Neural crest cell (in vitro differentiated cells): ENCODE results near the gene PIGS. TPM values are rescaled to one million over a fixed set of nuclear protein-coding genes. Genes with fewer than 3 reads are reported as not detected.

Source experiments
- DNase-seq: peaks from one replicate; pipeline ENCODE4 v3.0.0; 2021; ENCODE audit warnings: low read depth, mixed read lengths, low spot score
- H3K27ac Mint-ChIP-seq: one replicate; pipeline ENCODE4 v1.8.0; 2021; ENCODE audit warnings: mild to moderate bottlenecking, mixed read lengths; ENCODE audit not compliant: unreplicated experiment
- H3K27me3 Mint-ChIP-seq: 2 replicates; pipeline ENCODE4 v1.8.0; 2021; ENCODE audit warnings: low read depth, mild to moderate bottlenecking, mixed read lengths
- H3K36me3 Mint-ChIP-seq: 2 replicates; pipeline ENCODE4 v1.8.0; 2021; ENCODE audit warnings: low read depth, mild to moderate bottlenecking, mixed read lengths
- H3K4me1 Mint-ChIP-seq: 2 replicates; pipeline ENCODE4 v1.8.0; 2021; ENCODE audit warnings: mixed read lengths
- H3K4me3 Mint-ChIP-seq: one replicate; pipeline ENCODE4 v1.8.0; 2021; ENCODE audit warnings: mild to moderate bottlenecking, mixed read lengths
- H3K9me3 Mint-ChIP-seq: 2 replicates; pipeline ENCODE4 v1.8.0; 2021; ENCODE audit warnings: mixed read lengths
- CTCF ChIP-seq: fragments of 200-600 bp; sonication (generic); conservative IDR thresholded peaks from 2 replicates; pipeline ENCODE4 v1.5.0; 2021; ENCODE audit warnings: antibody characterized with exemption, mild to moderate bottlenecking
- total RNA-seq: library from RNA; stranded (reverse); gene quantifications from 2 replicates; pipeline ENCODE4 v1.2.1, GENCODE V29; 2021

PIGS gene
- total RNA-seq, 1 donor from 2014 or later, result 63.5 TPM

DNA sequence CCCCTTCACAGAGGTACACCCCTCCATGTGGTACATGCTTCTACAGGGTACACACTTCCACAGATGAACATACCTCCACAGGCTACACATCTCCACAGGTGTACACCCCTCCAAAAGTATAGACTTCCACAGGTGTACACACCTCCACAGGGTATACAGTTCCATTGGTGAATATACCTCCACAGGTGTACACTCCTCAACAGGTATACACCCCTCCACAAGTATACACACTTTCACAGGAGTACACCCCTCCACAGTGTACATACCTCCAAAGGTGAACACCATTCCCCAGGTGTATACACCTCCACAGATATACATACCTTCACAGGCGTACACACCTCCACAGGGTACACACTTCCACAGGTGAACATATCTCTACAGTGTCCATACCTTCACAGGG, 55.8 kb downstream of the PIGS start:
- H3K27me3 Mint-ChIP-seq, result peaks cover 34% of the 10 kb centered on the region
- H3K36me3 Mint-ChIP-seq, result no peaks in the 10 kb centered on the region
- no peak for DNase-seq
- no peak overlapping the region for H3K27ac Mint-ChIP-seq
- H3K4me1 Mint-ChIP-seq, result no peaks in the 10 kb centered on the region
- H3K4me3 Mint-ChIP-seq, result no peak overlapping the region
- no peaks in the 10 kb centered on the region for H3K9me3 Mint-ChIP-seq
- no peak for TF ChIP-seq CTCF

GRCh38 chr17:28514561-28515002, 56.7 kb downstream of the PIGS start:
- no peak overlapping the region for H3K27ac Mint-ChIP-seq
- H3K4me3 Mint-ChIP-seq, result no peak overlapping the region
- no peaks in the 10 kb centered on the region for H3K4me1 Mint-ChIP-seq
- no peaks in the 10 kb centered on the region for H3K36me3 Mint-ChIP-seq
- TF ChIP-seq CTCF, result no peak
- no peak for DNase-seq
- H3K9me3 Mint-ChIP-seq, result no peaks in the 10 kb centered on the region
- peaks cover 44% of the 10 kb centered on the region for H3K27me3 Mint-ChIP-seq

DNA sequence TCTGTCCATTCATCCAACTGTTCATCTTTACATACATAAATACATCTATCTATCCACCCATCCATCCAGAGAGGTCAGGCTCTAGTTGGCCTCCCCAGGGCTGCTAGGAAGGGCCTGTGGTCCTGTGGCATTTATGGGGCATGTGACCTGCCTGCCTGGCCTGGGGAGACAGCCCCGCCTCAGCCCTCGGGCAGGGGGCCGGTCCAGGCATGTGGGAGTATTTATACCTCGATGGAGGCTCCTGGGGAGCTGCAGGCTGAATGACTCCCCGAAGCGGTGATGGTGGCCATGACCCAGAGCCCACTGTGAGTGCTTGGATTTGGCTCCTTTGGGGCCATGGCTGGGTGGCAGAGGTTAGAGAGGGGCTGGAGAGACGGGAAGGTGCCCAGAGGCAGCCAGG, 57.8 kb downstream of the PIGS start:
- no peak overlapping the region for H3K4me3 Mint-ChIP-seq
- H3K9me3 Mint-ChIP-seq, result no peaks in the 10 kb centered on the region
- H3K36me3 Mint-ChIP-seq, result no peaks in the 10 kb centered on the region
- H3K4me1 Mint-ChIP-seq, result no peaks in the 10 kb centered on the region
- TF ChIP-seq CTCF, result no peak
- peaks cover 46% of the 10 kb centered on the region for H3K27me3 Mint-ChIP-seq
- no peak overlapping the region for H3K27ac Mint-ChIP-seq
- no peak for DNase-seq

DNA sequence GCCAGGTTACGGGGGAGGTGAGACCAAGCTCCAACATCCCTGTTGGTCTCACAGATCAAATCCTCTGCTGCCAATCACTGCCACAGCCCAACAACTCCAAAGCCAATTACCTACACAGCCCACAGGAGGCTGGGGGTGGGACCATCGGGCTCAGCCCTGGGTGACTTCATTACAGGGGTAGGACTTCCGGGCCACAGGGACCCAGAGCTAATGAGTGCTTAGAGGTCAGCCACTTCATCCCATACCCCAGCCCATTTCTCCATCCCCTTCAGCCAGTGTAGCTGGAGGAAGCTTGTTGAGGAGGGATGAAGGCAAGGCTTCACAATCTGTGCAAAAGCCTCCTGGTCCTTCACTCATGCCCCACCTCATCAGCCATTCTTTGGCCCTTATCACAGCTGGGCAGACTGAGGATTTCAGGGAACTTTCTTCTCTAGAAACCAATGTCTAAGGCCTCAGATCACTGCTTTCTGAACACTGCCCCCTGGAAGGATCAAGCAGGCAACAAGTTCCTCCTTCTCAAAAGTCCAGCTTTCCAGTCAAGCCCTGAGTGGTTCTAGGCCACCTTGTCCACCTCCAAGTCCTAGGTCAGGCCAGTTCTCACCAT, 59.4 kb downstream of the PIGS start:
- H3K27me3 Mint-ChIP-seq, result peaks cover 44% of the 10 kb centered on the region

DNA sequence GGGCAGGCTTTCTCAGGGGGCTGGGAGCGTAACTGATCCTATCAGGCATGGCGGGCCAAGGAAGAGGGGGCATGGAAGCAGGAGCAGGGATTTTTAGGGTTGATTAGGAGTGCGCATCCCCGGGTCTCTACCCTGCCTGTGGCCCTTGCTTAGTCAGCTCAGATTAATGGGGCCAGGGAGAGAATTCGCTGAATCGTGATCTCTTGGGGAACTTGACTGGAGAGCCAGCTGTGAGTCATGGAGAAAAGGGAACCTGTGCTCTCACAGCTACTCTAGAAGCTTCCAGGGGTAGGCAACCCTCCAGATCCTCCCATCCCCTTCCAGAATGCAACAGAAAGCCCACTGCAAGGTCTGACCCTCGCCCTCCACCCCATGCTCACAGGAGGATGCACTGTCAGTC, 61.5 kb downstream of the PIGS start:
- DNase-seq, result no peak
- H3K4me1 Mint-ChIP-seq, result no peaks in the 10 kb centered on the region
- TF ChIP-seq CTCF, result no peak
- no peak overlapping the region for H3K4me3 Mint-ChIP-seq
- H3K9me3 Mint-ChIP-seq, result no peaks in the 10 kb centered on the region
- H3K27ac Mint-ChIP-seq, result no peak overlapping the region
- H3K36me3 Mint-ChIP-seq, result no peaks in the 10 kb centered on the region
- peaks cover 48% of the 10 kb centered on the region for H3K27me3 Mint-ChIP-seq

More for the DNA sequence above, 59.4 kb downstream of the PIGS start:
- TF ChIP-seq CTCF, result no peak
- no peaks in the 10 kb centered on the region for H3K4me1 Mint-ChIP-seq
- DNase-seq, result no peak
- no peak overlapping the region for H3K4me3 Mint-ChIP-seq
- H3K27ac Mint-ChIP-seq, result no peak overlapping the region
- H3K9me3 Mint-ChIP-seq, result no peaks in the 10 kb centered on the region
- H3K36me3 Mint-ChIP-seq, result no peaks in the 10 kb centered on the region
